ENCODE data around the gene CYS1. TPM values are rescaled to one million over a fixed set of nuclear protein-coding genes. Genes with fewer than 3 reads are reported as not detected.

The CYS1 gene
- total and polyA plus RNA-seq, 2 donors (not counting 3 experiments of a cell fraction or from before 2014, with no cell fraction given): not detected

Small RNA genes lying within 50 kb of the gene (small RNA-seq; reads per million reads assigned to genes)
- gene RF00568 (ENCODE audit: insufficient read depth, insufficient read length, low read depth, low replicate concordance): not detected

Other genes with a start within 250 kb of the CYS1 start
- gene TAF1B, start 236.9 kb downstream of the CYS1 start, total RNA-seq: 20.1 and 29.4 TPM in 2 replicates
- gene TAF1B, start 236.9 kb downstream of the CYS1 start, polyA plus RNA-seq: 5.0 and 6.3 TPM in 2 replicates
- gene GRHL1, start 128.7 kb downstream of the CYS1 start, total RNA-seq: 0.85 and 1.1 TPM in 2 replicates
- gene GRHL1, start 128.7 kb downstream of the CYS1 start, polyA plus RNA-seq: 0.37 and 0.70 TPM in 2 replicates
- 11.0 and 11.3 TPM in 2 replicates for gene KLF11, start 36.9 kb downstream of the CYS1 start, total RNA-seq
- 10.2 and 10.5 TPM in 2 replicates for gene KLF11, start 36.9 kb downstream of the CYS1 start, polyA plus RNA-seq
- 220 and 246 TPM in 2 replicates for gene RRM2, start 42.3 kb upstream of the CYS1 start, total RNA-seq
- 40.9 and 58.0 TPM in 2 replicates for gene RRM2, start 42.3 kb upstream of the CYS1 start, polyA plus RNA-seq
- 68.1 and 77.4 TPM in 2 replicates for gene HPCAL1, start 222.5 kb upstream of the CYS1 start, total RNA-seq
- 56.5 and 67.3 TPM in 2 replicates for gene HPCAL1, start 222.5 kb upstream of the CYS1 start, polyA plus RNA-seq

Data from endothelial cell of umbilical vein (primary cell).